Endothelial cell of umbilical vein (primary cell): ENCODE data around the gene FTO. TPM values are rescaled to one million over a fixed set of nuclear protein-coding genes. Genes with fewer than 3 reads are reported as not detected.

Experiments used
- BruUV-seq: library from RNA; stranded (reverse); fragments of 400-500 nt; replicated peaks from 2 replicates; lab custom pipeline; 2021; lab: Mats Ljungman, UMichigan
- CTCF ChIA-PET: fragments of 300-600, 350-600 bp; sonication (Branson Sonifier 250); formaldehyde crosslinking; loops from one replicate; lab custom pipeline; 2021; ENCODE audit warnings: antibody characterized with exemption, inconsistent platforms; lab: Charles Lee
- POLR2A ChIA-PET: fragments of 300-600, 350-600 bp; sonication (Branson Sonifier 250); formaldehyde crosslinking; loops from one replicate; lab custom pipeline; 2021; ENCODE audit warnings: antibody characterized with exemption, inconsistent platforms; lab: Charles Lee
- DNase-seq: peaks from one replicate; pipeline ENCODE4 v3.0.0-alpha.2; 2011; ENCODE audit warnings: low read depth, low spot score
- FAIRE-seq: peaks from 2 replicates; lab custom pipeline; 2011; peaks lifted over from hg19 to GRCh38; lab: Jason Lieb, UNC
- H2AFZ ChIP-seq: 2 replicates; pipeline ENCODE4 v1.6.0; 2012; ENCODE audit warnings: low read depth, low read length, control low read depth, inconsistent platforms
- H3K27ac ChIP-seq: 2 replicates; pipeline ENCODE4 v1.5.1; 2011; ENCODE audit warnings: low read depth, mild to moderate bottlenecking, control low read depth, low read length, moderate library complexity; ENCODE audit not compliant: insufficient read depth
- H3K27me3 ChIP-seq, 2 experiments: 2 replicates each; pipeline versions ENCODE4 v1.6.0 to v1.6.1; 2011; ENCODE audit warnings: low read length in 2 of 2, mixed read lengths in 1 of 2; ENCODE audit not compliant: control insufficient read depth in 2 of 2, insufficient read depth in 2 of 2
- H3K36me3 ChIP-seq, 2 experiments: 2 replicates in 1 of 2; 3 replicates in 1 of 2; pipeline ENCODE4 v1.5.1; 2011; ENCODE audit warnings: low read length in 2 of 2, mild to moderate bottlenecking in 1 of 2, moderate library complexity in 1 of 2; ENCODE audit not compliant: control insufficient read depth in 2 of 2, insufficient read depth in 2 of 2; ENCODE audit errors: extremely low read depth in 1 of 2
- H3K4me1 ChIP-seq: 3 replicates; pipeline ENCODE4 v1.5.1; 2011; ENCODE audit warnings: mild to moderate bottlenecking, low read length; ENCODE audit not compliant: control insufficient read depth, insufficient read depth; ENCODE audit errors: extremely low read depth
- H3K4me2 ChIP-seq: 2 replicates; pipeline ENCODE4 v1.6.1; 2011; ENCODE audit warnings: low read length, control low read depth, mixed read lengths; ENCODE audit not compliant: insufficient read depth
- H3K4me3 ChIP-seq, 3 experiments: fragments of 200-600 bp in 1 of 3; sonication (generic), shearing (Covaris generic) in 1 of 3; replicated peaks in 1 of 3; 2 replicates each; pipeline ENCODE4 v1.5.1; 2011 to 2016; ENCODE audit warnings: control low read depth in 3 of 3, low read length in 3 of 3, mild to moderate bottlenecking in 2 of 3, inconsistent platforms in 1 of 3, low read depth in 1 of 3, moderate library complexity in 1 of 3; ENCODE audit not compliant: insufficient read depth in 1 of 3
- H3K79me2 ChIP-seq: 2 replicates; pipeline ENCODE4 v1.6.0; 2012; ENCODE audit warnings: low read length, inconsistent platforms; ENCODE audit not compliant: control insufficient read depth, insufficient read depth
- H3K9ac ChIP-seq: replicated peaks from 2 replicates; pipeline ENCODE3; 2011; ENCODE audit warnings: low read length, control low read depth; ENCODE audit not compliant: insufficient read depth; ENCODE audit errors: extremely low read depth
- H3K9me1 ChIP-seq: replicated peaks from 3 replicates; pipeline ENCODE4 v1.6.0; 2011; ENCODE audit warnings: mild to moderate bottlenecking, low read length; ENCODE audit not compliant: control insufficient read depth, insufficient read depth; ENCODE audit errors: extremely low read depth
- H3K9me3 ChIP-seq: replicated peaks from 2 replicates; pipeline ENCODE4 v1.5.1; 2012; ENCODE audit warnings: low read length, inconsistent platforms; ENCODE audit not compliant: control insufficient read depth, insufficient read depth
- H4K20me1 ChIP-seq: replicated peaks from 2 replicates; pipeline ENCODE3; 2011; ENCODE audit warnings: mild to moderate bottlenecking, low read length; ENCODE audit not compliant: control insufficient read depth, insufficient read depth; ENCODE audit errors: extremely low read depth
- EZH2 ChIP-seq: IDR thresholded peaks from 2 replicates; pipeline ENCODE4 v1.6.1; 2012; ENCODE audit warnings: borderline replicate concordance, low read depth, mild to moderate bottlenecking, moderate library complexity, low read length, inconsistent platforms; ENCODE audit not compliant: severe bottlenecking
- FOS ChIP-seq: IDR thresholded peaks from 2 replicates; pipeline ENCODE4 v1.6.1; 2011; ENCODE audit warnings: mild to moderate bottlenecking, low read length, moderate library complexity, borderline replicate concordance; ENCODE audit not compliant: insufficient read depth
- GATA2 ChIP-seq: IDR thresholded peaks from 2 replicates; pipeline ENCODE4 v1.7.0; 2011; ENCODE audit warnings: low read depth, mild to moderate bottlenecking, moderate library complexity, mixed read lengths, low read length; ENCODE audit not compliant: insufficient read length, insufficient read depth
- JUN ChIP-seq: IDR thresholded peaks from 2 replicates; pipeline ENCODE4 v1.6.1; 2011; ENCODE audit warnings: borderline replicate concordance, low read depth; ENCODE audit not compliant: insufficient read length, insufficient read depth
- MYC ChIP-seq: IDR thresholded peaks from one replicate; pipeline ENCODE4 v1.6.1; 2011; ENCODE audit warnings: mild to moderate bottlenecking, low read depth, low read length
- POLR2A ChIP-seq: IDR thresholded peaks from 2 replicates; pipeline ENCODE4 v1.6.1; 2012; ENCODE audit warnings: low read depth, mild to moderate bottlenecking, control low read depth, low read length
- POLR2AphosphoS5 ChIP-seq: IDR thresholded peaks from 2 replicates; pipeline ENCODE4 v1.6.1; 2012; ENCODE audit warnings: low read depth, mild to moderate bottlenecking, control low read depth, low read length, moderate library complexity; ENCODE audit not compliant: insufficient read depth
- dilution Hi-C: fragments of 300-500 bp; cut with MboI; formaldehyde crosslinking; loops from one replicate; pipeline ENCODE4 v1.15.0; 2019; ENCODE audit warnings: low sequenced_read_pairs; ENCODE audit not compliant: extremely low pct_ligation_motif_present
- intact Hi-C: fragments of 100-400 bp; cut with micrococcal nuclease; formaldehyde crosslinking; loops from one replicate; pipeline ENCODE4 v1.10.0; 2022
- polyA plus RNA-seq, 4 experiments: library from polyadenylated mRNA; depleted of rRNA in 3 of 4; stranded (reverse) in 3 of 4; unstranded in 1 of 4; fragments of >200 nt; gene quantifications; 2 replicates each; pipeline versions ENCODE4 v1.2.1 to v1.2.3, GENCODE V29; 2011 to 2012; ENCODE audit warnings: missing spikeins in 1 of 4
- total RNA-seq: library from RNA; stranded (reverse); gene quantifications from 2 replicates; pipeline ENCODE4 v1.2.3, GENCODE V29; 2021
- TF ChIP-seq, protein P1 (sequence below), 2 donors: IDR thresholded peaks; 1 replicate in 1 of 2; 2 replicates in 1 of 2; pipeline ENCODE4 v1.5.1; 2011; ENCODE audit warnings: low read length in 2 of 2, mild to moderate bottlenecking in 2 of 2, moderate library complexity in 2 of 2, control low read depth in 1 of 2, inconsistent platforms in 1 of 2, low read depth in 1 of 2; ENCODE audit not compliant: insufficient read depth in 1 of 2; ENCODE audit errors: extremely low read depth in 1 of 2
- TF ChIP-seq, protein P2 (sequence below): IDR thresholded peaks from 2 replicates; pipeline ENCODE4 v1.6.1; 2011; ENCODE audit not compliant: insufficient read depth, insufficient read length

Gene FTO
- total and polyA plus RNA-seq, 2 donors (not counting 3 experiments of a cell fraction or from before 2014, with no cell fraction given) = 48.6 to 87.1 TPM

DNA sequence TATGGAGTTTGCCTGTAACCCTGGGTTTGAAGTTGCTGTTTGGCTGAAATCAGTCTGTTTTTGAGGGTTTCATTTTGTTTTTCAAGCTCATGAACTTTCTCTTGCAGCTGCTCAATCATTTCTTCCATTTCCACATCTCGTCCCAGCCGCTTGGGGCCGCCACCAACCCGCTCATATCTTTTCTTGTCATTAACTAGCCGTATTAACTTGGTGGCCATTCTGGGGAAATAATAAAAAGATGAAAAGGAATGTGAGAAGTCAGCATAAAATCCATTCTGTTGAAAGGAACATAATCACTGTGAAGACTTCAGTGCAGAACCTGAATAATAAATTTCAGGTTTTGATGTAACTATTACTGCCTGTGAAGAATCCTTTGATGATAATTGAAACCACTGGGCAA is 11.8 kb upstream of the FTO start:
- no peak overlapping the region for H3K27ac ChIP-seq
- no peak overlapping the region for H3K4me3 ChIP-seq
- H4K20me1 ChIP-seq = no peaks in the 10 kb centered on the region
- no peaks in the 10 kb centered on the region for H3K4me1 ChIP-seq
- H3K9me1 ChIP-seq = no peaks in the 10 kb centered on the region
- ChIA-PET CTCF (interaction anchor here (0.9 kb wide), 1 partner anchor 1565 kb away, joined by 3 read pairs; no protein-coding TSS in a partner anchor), POLR2A (no interaction called here)
- TF ChIP-seq GATA2 = no peak
- TF ChIP-seq JUN = no peak
- TF ChIP-seq FOS = no peak
- TF ChIP-seq, protein P1, sequence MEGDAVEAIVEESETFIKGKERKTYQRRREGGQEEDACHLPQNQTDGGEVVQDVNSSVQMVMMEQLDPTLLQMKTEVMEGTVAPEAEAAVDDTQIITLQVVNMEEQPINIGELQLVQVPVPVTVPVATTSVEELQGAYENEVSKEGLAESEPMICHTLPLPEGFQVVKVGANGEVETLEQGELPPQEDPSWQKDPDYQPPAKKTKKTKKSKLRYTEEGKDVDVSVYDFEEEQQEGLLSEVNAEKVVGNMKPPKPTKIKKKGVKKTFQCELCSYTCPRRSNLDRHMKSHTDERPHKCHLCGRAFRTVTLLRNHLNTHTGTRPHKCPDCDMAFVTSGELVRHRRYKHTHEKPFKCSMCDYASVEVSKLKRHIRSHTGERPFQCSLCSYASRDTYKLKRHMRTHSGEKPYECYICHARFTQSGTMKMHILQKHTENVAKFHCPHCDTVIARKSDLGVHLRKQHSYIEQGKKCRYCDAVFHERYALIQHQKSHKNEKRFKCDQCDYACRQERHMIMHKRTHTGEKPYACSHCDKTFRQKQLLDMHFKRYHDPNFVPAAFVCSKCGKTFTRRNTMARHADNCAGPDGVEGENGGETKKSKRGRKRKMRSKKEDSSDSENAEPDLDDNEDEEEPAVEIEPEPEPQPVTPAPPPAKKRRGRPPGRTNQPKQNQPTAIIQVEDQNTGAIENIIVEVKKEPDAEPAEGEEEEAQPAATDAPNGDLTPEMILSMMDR (IDR thresholded peaks at IDR 0.05; ENCODE audit: extremely low read depth in 1 of 2, insufficient read depth in 1 of 2, low read depth in 1 of 2, low read length in 2 of 2) = peak; percentile 2 to 7
- no peaks in the 10 kb centered on the region for H3K9me3 ChIP-seq
- no peaks in the 10 kb centered on the region for H3K36me3 ChIP-seq
- DNase-seq (no peak), FAIRE-seq (no peak)
- no TSS peak for BruUV-seq
- dilution Hi-C loops (no loop called here), intact Hi-C loops (no loop called here)
- no peaks in the 10 kb centered on the region for H3K79me2 ChIP-seq
- H2AFZ ChIP-seq = no peak overlapping the region
- no peak overlapping the region for H3K9ac ChIP-seq
- H3K4me2 ChIP-seq = no peak overlapping the region
- H3K27me3 ChIP-seq = no peaks in the 10 kb centered on the region

GRCh38 chr16:53693320-53693719 is 10.6 kb upstream of the FTO start:
- no TSS peak for BruUV-seq
- no peaks in the 10 kb centered on the region for H3K9me3 ChIP-seq
- DNase-seq (no peak), FAIRE-seq (no peak)
- H3K27ac ChIP-seq = no peak overlapping the region
- no peak overlapping the region for H3K4me2 ChIP-seq
- POLR2A ChIA-PET = no interaction called here
- TF ChIP-seq, protein P1 (IDR thresholded peaks at IDR 0.05; ENCODE audit: extremely low read depth in 1 of 2, insufficient read depth in 1 of 2, low read depth in 1 of 2, low read length in 2 of 2) = no peak
- TF ChIP-seq, protein P2, sequence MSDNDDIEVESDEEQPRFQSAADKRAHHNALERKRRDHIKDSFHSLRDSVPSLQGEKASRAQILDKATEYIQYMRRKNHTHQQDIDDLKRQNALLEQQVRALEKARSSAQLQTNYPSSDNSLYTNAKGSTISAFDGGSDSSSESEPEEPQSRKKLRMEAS = no peak
- no peak for TF ChIP-seq POLR2A
- no peak for TF ChIP-seq GATA2
- no peak for TF ChIP-seq EZH2
- TF ChIP-seq MYC = no peak
- TF ChIP-seq FOS = no peak
- no peak for TF ChIP-seq POLR2AphosphoS5
- no peak for TF ChIP-seq JUN
- H2AFZ ChIP-seq = no peak overlapping the region
- no peaks in the 10 kb centered on the region for H4K20me1 ChIP-seq
- intact Hi-C loops = no loop called here
- dilution Hi-C loops = no loop called here
- H3K9me1 ChIP-seq = no peaks in the 10 kb centered on the region
- CTCF ChIA-PET = interaction anchor here (0.6 kb wide), 1 partner anchor 8 kb away, joined by 3 read pairs; no protein-coding TSS in a partner anchor
- H3K27me3 ChIP-seq = no peaks in the 10 kb centered on the region
- no peaks in the 10 kb centered on the region for H3K4me1 ChIP-seq
- no peak overlapping the region for H3K9ac ChIP-seq
- no peaks in the 10 kb centered on the region for H3K79me2 ChIP-seq
- H3K4me3 ChIP-seq = no peak overlapping the region
- no peaks in the 10 kb centered on the region for H3K36me3 ChIP-seq
